BE2C (cell line): ENCODE data around the gene P2RX3. TPM values are rescaled to one million over a fixed set of nuclear protein-coding genes. Genes with fewer than 3 reads are reported as not detected.
"Not testable (repeated sequence)": the region's sequence is repeated elsewhere in the genome, so short reads cannot be mapped to it uniquely, and the experiment has no call there.

Experiments used
- DNase-seq: peaks from one replicate; pipeline ENCODE4 v3.0.0-alpha.2; 2020
- H3K27me3 ChIP-seq: fragments of 250-450 bp; sonication (Bioruptor Pico); 2 replicates; pipeline ENCODE4 v1.5.1; 2020; ENCODE audit warnings: mild to moderate bottlenecking
- H3K36me3 ChIP-seq: fragments of 250-450 bp; sonication (Bioruptor Pico); 2 replicates; pipeline ENCODE4 v1.5.1; 2020; ENCODE audit warnings: mild to moderate bottlenecking
- H3K4me1 ChIP-seq: fragments of 250-450 bp; sonication (Bioruptor Pico); 2 replicates; pipeline ENCODE4 v1.5.1; 2020
- H3K4me3 ChIP-seq: 2 replicates; pipeline ENCODE4 v1.5.1; 2011; ENCODE audit warnings: low read depth, low read length
- H3K9me3 ChIP-seq: fragments of 250-450 bp; sonication (Bioruptor Pico); 2 replicates; pipeline ENCODE4 v1.5.1; 2020
- CTCF ChIP-seq: IDR thresholded peaks from 2 replicates; pipeline ENCODE4 v1.5.1; 2012; ENCODE audit warnings: mild to moderate bottlenecking, low read depth, low read length
- polyA plus RNA-seq: library from polyadenylated mRNA; unstranded; fragments of >200 nt; gene quantifications from one replicate; pipeline ENCODE4 v1.2.1, GENCODE V29; 2012; ENCODE audit warnings: low read depth, missing spikeins; ENCODE audit not compliant: insufficient read length, insufficient read depth

Gene P2RX3
- polyA plus RNA-seq: 0.48 TPM

GRCh38 chr11:57338142-57338541 lies at the start of gene P2RX3:
Gene P2RX3, plus strand, starts transcription at chr11:57338352. Its CDS starts 199 bp downstream, at chr11:57338551.
- TF ChIP-seq CTCF: no peak
- peak; percentile 39 for DNase-seq
- no peak within 1 kb of the TSS for H3K4me3 ChIP-seq
- H3K36me3 ChIP-seq: peaks cover 12% of the 10 kb centered on the region
- no peaks in the 10 kb centered on the region for H3K9me3 ChIP-seq
- H3K27me3 ChIP-seq: no peaks in the 10 kb centered on the region
- H3K4me1 ChIP-seq: peaks cover 4% of the 10 kb centered on the region

GRCh38 chr11:57288771-57289579 lies 49.2 kb upstream of the P2RX3 start:
- H3K27me3 ChIP-seq: no peaks in the 10 kb centered on the region
- no peaks in the 10 kb centered on the region for H3K9me3 ChIP-seq
- H3K4me3 ChIP-seq: no peak overlapping the region
- no peak for DNase-seq
- no peaks in the 10 kb centered on the region for H3K4me1 ChIP-seq
- H3K36me3 ChIP-seq: no peaks in the 10 kb centered on the region
- TF ChIP-seq CTCF: no peak

- no peak for DNase-seq
- TF ChIP-seq CTCF: no peak
These were observed 47.9 kb upstream of the P2RX3 start for GRCh38 chr11:57290288-57290687.

GRCh38 chr11:57294225-57295131 lies 43.7 kb upstream of the P2RX3 start:
- H3K36me3 ChIP-seq: no peaks in the 10 kb centered on the region; the same call in none of the 2 replicates
- no peak for TF ChIP-seq CTCF
- H3K4me1 ChIP-seq: no peaks in the 10 kb centered on the region

More at GRCh38 chr11:57290288-57290687, 47.9 kb upstream of the P2RX3 start:
- H3K4me3 ChIP-seq: no peak overlapping the region
- no peaks in the 10 kb centered on the region for H3K27me3 ChIP-seq
- H3K9me3 ChIP-seq: no peaks in the 10 kb centered on the region
- no peaks in the 10 kb centered on the region for H3K36me3 ChIP-seq
- H3K4me1 ChIP-seq: no peaks in the 10 kb centered on the region

GRCh38 chr11:57296205-57296604 lies 41.9 kb upstream of the P2RX3 start:
- not testable (repeated sequence) for DNase-seq, H3K4me3 ChIP-seq, H3K36me3 ChIP-seq, H3K9me3 ChIP-seq, H3K4me1 ChIP-seq, H3K27me3 ChIP-seq

More at GRCh38 chr11:57294225-57295131, 43.7 kb upstream of the P2RX3 start:
- Histone ChIP-seq H3K4me3 (no peak overlapping the region), H3K9me3 (no peaks in the 10 kb centered on the region), H3K27me3 (no peaks in the 10 kb centered on the region)
- no peak for DNase-seq

- no peak for TF ChIP-seq CTCF
- Histone ChIP-seq H3K4me3 (no peak overlapping the region), H3K9me3 (no peaks in the 10 kb centered on the region), H3K4me1 (no peaks in the 10 kb centered on the region), H3K36me3 (peaks cover 10% of the 10 kb centered on the region), H3K27me3 (no peaks in the 10 kb centered on the region)
- no peak for DNase-seq
These were observed 40.9 kb upstream of the P2RX3 start for GRCh38 chr11:57297221-57297620.
